Measurements from ENCODE around the gene CFAP97D1.

The CFAP97D1 gene

GRCh38 chr17:43780135-43780534, at the start of gene CFAP97D1:
CFAP97D1 (plus strand) TSS chr17:43780435; CDS start chr17:43780463, 28 bp downstream.
- no peak for DNase-seq

- DNase-seq, result no peak
Measured at GRCh38 chr17:43732958-43733357, 47.3 kb upstream of the CFAP97D1 start.

GRCh38 chr17:43733956-43734355, 46.3 kb upstream of the CFAP97D1 start:
- DNase-seq, result no peak

- DNase-seq, result no peak
Measured at GRCh38 chr17:43734376-43734775, 45.9 kb upstream of the CFAP97D1 start.

GRCh38 chr17:43736389-43736788, 43.8 kb upstream of the CFAP97D1 start:
- no peak for DNase-seq

GRCh38 chr17:43737722-43738121, 42.5 kb upstream of the CFAP97D1 start:
- DNase-seq, result no peak

- DNase-seq, result no peak
Measured at GRCh38 chr17:43740541-43740940, 39.7 kb upstream of the CFAP97D1 start.

- DNase-seq, result no peak
Measured at GRCh38 chr17:43741636-43742035, 38.6 kb upstream of the CFAP97D1 start.

GRCh38 chr17:43745541-43745940, 34.7 kb upstream of the CFAP97D1 start:
- DNase-seq, result peak; percentile 27

GRCh38 chr17:43750153-43750552, 30.1 kb upstream of the CFAP97D1 start:
- DNase-seq, result no peak

GRCh38 chr17:43753493-43754129, 26.6 kb upstream of the CFAP97D1 start:
- DNase-seq, result no peak

- DNase-seq, result no peak
Measured at GRCh38 chr17:43754947-43755346, 25.3 kb upstream of the CFAP97D1 start.

GRCh38 chr17:43755389-43755875, 24.8 kb upstream of the CFAP97D1 start:
- DNase-seq, result peak; percentile 82

- DNase-seq, result peak; percentile 11
Measured at GRCh38 chr17:43756201-43756600, 24.0 kb upstream of the CFAP97D1 start.

GRCh38 chr17:43757171-43757660, 23.0 kb upstream of the CFAP97D1 start:
- no peak for DNase-seq

- DNase-seq, result no peak
Measured at GRCh38 chr17:43758086-43758485, 22.1 kb upstream of the CFAP97D1 start.

- no peak for DNase-seq
Measured at GRCh38 chr17:43758497-43759174, 21.6 kb upstream of the CFAP97D1 start, which contains the start of gene SOST. SOST (minus strand) TSS chr17:43758791; CDS start chr17:43758741, 50 bp downstream.

GRCh38 chr17:43759836-43760235, 20.4 kb upstream of the CFAP97D1 start:
- DNase-seq, result no peak

GRCh38 chr17:43760254-43760852, 19.9 kb upstream of the CFAP97D1 start:
- peak; percentile 98 for DNase-seq

GRCh38 chr17:43766413-43767052, 13.7 kb upstream of the CFAP97D1 start:
- DNase-seq, result peak; percentile 81

- DNase-seq, result no peak
Measured at GRCh38 chr17:43767053-43767712, 13.1 kb upstream of the CFAP97D1 start.

- DNase-seq, result no peak
Measured at GRCh38 chr17:43767713-43768059, 12.5 kb upstream of the CFAP97D1 start.

GRCh38 chr17:43768382-43768781, 11.9 kb upstream of the CFAP97D1 start:
- DNase-seq, result no peak
